Measurements from ENCODE around the gene CHERP. TPM values are rescaled to one million over a fixed set of nuclear protein-coding genes. Genes with fewer than 3 reads are reported as not detected.

CHERP gene
- total and polyA plus RNA-seq, 7 experiments from 2014 or later: 10.4 to 80.7 (median 60.4) TPM

DNA sequence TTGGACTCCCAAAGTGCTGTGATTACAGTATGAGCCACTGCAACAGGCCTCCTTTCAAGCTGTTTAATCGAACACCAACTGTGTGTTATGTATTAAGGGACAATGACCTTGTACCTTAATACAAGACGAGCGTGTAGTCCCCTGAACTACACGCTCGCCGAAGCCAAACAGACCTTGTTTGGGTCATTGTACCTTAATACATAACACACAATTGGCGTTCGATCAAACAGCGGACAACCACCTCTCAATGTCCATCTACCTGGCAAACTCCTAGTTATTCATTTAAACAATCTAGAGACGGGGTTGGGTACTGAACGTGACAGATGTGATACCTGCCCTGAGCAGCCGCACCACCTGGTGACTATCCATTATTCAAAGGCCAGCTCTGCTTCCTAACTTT is 1.3 kb downstream of the CHERP start:
- Mint-ChIP-seq H3K36me3 (peaks cover 0 to 35% (median 8%) of the 10 kb centered on the region in 5 donors), H3K9me3 (no peaks in the 10 kb centered on the region), H3K27ac (peak overlapping the region in 8 of 9 donors; percentile 36 to 93 (median 82)), H3K4me1 (peaks cover 48 to 71% (median 57%) of the 10 kb centered on the region in 7 donors), H3K27me3 (no peaks in the 10 kb centered on the region), H3K4me3 (peak overlapping the region; percentile 82 to 95 (median 92))
- H3K27me3 ChIP-seq (ENCODE audit: control insufficient read depth in 2 of 2, insufficient read depth in 2 of 2, low read length in 2 of 2): no peaks in the 10 kb centered on the region
- H3K4me1 ChIP-seq (ENCODE audit: control insufficient read depth in 2 of 2, insufficient read depth in 2 of 2, low read length in 2 of 2): peaks cover 25 to 39% of the 10 kb centered on the region in 2 donors
- intact Hi-C loops (cut with micrococcal nuclease): loop anchor here (5.0 kb wide), 2 partner anchors 69 to 686 kb away; partner anchors contain the start of genes EPS15L1 (in 1 of the 2) and OCEL1 (in 1 of the 2)
- ChIA-PET POLR2A (interaction anchor here (1.1 to 3.8 kb wide), 4 partner anchors 27 to 86 kb away, joined by 3 to 27 read pairs (median 4); partner anchors contain the start of gene SLC35E1), CTCF (no interaction called here)
- no peak for DNase-seq
- ATAC-seq: no peak
- H3K36me3 ChIP-seq (ENCODE audit: control insufficient read depth in 2 of 3, insufficient read depth in 3 of 3, low read length in 3 of 3): peaks cover 0 to 42% (median 4%) of the 10 kb centered on the region in 3 experiments
- peak overlapping the region; percentile 90 for H3K4me3 ChIP-seq (ENCODE audit: low read length)
- peak overlapping the region; percentile 91 for H3K27ac ChIP-seq (ENCODE audit: low read depth, low read length)
- H3K9me3 ChIP-seq (ENCODE audit: control insufficient read depth in 2 of 3, low read length in 3 of 3): no peaks in the 10 kb centered on the region

DNA sequence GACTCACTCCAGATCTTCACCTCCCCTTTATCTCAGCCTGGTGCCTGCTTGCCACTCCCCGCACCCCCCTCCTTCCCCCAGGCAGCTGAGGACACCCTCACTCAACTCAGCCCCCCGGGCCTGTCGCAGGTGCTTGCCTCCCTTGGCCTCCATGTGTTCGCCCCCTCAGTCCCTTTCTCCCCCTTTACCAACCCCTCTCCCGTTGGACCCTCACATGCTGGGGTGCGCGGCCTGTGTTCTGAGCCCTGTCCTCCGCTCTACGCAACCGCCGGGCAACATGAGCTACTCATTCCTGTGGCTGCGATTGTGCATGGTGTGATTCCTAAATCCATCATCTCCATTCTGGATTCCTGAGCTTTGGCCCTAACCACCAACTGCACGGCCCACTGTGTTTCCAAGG is 5.1 kb downstream of the CHERP start:
- H3K9me3 Mint-ChIP-seq: no peaks in the 10 kb centered on the region

DNA sequence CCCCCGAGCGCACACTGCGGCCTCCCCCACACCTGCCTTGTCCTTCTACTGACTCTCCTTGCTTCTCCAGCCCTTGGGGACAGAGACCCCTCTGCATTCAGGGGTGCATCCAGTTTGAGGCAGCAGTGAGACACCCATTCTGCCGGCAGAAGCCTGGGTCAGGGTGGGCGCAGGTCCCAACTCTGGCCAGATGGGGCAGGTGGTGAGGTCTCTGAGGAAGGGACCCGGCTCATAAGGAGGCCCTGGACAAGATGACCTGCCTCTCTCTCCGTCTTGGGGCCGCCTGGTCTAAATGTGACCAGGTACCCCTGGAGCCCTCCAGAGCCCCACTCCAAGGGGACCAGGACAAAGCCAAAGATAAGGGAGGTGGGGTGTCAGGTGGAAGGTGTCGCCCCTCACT is 6.1 kb downstream of the CHERP start:
- no peaks in the 10 kb centered on the region for H3K9me3 ChIP-seq (ENCODE audit: control insufficient read depth in 2 of 3, low read length in 3 of 3)
- ChIA-PET CTCF (no interaction called here), POLR2A (no interaction called here)
- H3K27me3 ChIP-seq (ENCODE audit: control insufficient read depth in 2 of 2, insufficient read depth in 2 of 2, low read length in 2 of 2): no peaks in the 10 kb centered on the region
- Mint-ChIP-seq H3K27ac (no peak overlapping the region), H3K4me3 (no peak overlapping the region), H3K4me1 (peaks cover 26 to 40% (median 33%) of the 10 kb centered on the region in 7 donors), H3K27me3 (no peaks in the 10 kb centered on the region), H3K36me3 (peaks cover 0 to 36% (median 4%) of the 10 kb centered on the region in 5 donors), H3K9me3 (no peaks in the 10 kb centered on the region)
- H3K36me3 ChIP-seq (ENCODE audit: control insufficient read depth in 2 of 3, insufficient read depth in 3 of 3, low read length in 3 of 3): peaks cover 0 to 84% (median 14%) of the 10 kb centered on the region in 3 experiments
- H3K4me3 ChIP-seq (ENCODE audit: low read length): no peak overlapping the region
- ATAC-seq (no peak), DNase-seq (no peak)
- intact Hi-C loops (cut with micrococcal nuclease): no loop called here
- no peak overlapping the region for H3K27ac ChIP-seq (ENCODE audit: low read depth, low read length)
- H3K4me1 ChIP-seq (ENCODE audit: control insufficient read depth in 2 of 2, insufficient read depth in 2 of 2, low read length in 2 of 2): peaks cover 7 to 19% of the 10 kb centered on the region in 2 donors

More for the DNA sequence above, 5.1 kb downstream of the CHERP start:
- Histone ChIP-seq H3K36me3 (ENCODE audit: control insufficient read depth in 2 of 3, insufficient read depth in 3 of 3, low read length in 3 of 3) (peaks cover 0 to 78% (median 5%) of the 10 kb centered on the region in 3 experiments), H3K9me3 (ENCODE audit: control insufficient read depth in 2 of 3, low read length in 3 of 3) (no peaks in the 10 kb centered on the region), H3K4me1 (ENCODE audit: control insufficient read depth in 2 of 2, insufficient read depth in 2 of 2, low read length in 2 of 2) (peaks cover 13 to 23% of the 10 kb centered on the region in 2 donors), H3K27ac (ENCODE audit: low read depth, low read length) (no peak overlapping the region), H3K27me3 (ENCODE audit: control insufficient read depth in 2 of 2, insufficient read depth in 2 of 2, low read length in 2 of 2) (no peaks in the 10 kb centered on the region), H3K4me3 (ENCODE audit: low read length) (no peak overlapping the region)
- no peak for ATAC-seq
- DNase-seq: no peak
- peak overlapping the region in 1 of 10 donors; percentile 66 for H3K4me3 Mint-ChIP-seq
- H3K27me3 Mint-ChIP-seq: no peaks in the 10 kb centered on the region
- POLR2A ChIA-PET: interaction anchor here (0.9 kb wide), 1 partner anchor 8 kb away, joined by 7 read pairs; no protein-coding TSS in a partner anchor
- intact Hi-C loops (cut with micrococcal nuclease): no loop called here
- CTCF ChIA-PET: no interaction called here
- H3K36me3 Mint-ChIP-seq: peaks cover 0 to 30% (median 7%) of the 10 kb centered on the region in 5 donors
- H3K4me1 Mint-ChIP-seq: peaks cover 32 to 47% (median 38%) of the 10 kb centered on the region in 7 donors
- peak overlapping the region in 1 of 9 donors; percentile 33 for H3K27ac Mint-ChIP-seq

DNA sequence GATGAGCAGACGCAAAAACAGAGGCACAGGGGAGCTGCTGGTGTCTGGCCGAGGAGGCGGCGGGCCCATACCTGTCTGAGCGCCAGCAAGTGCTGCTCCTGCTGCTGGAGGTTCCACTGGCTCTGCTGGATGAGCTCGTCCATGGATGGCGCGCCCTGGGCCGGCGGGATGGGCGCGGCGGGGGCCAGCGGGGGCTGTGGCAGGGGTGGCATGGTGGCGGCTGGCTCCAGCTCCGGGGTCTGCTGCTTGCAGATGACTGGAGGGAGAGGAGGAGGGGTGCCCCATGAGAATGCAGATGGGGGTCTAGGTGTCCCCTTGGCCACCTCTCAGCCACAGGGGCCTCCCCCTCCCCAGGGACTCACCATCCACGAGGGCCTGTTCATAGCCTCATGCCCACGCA is 6.9 kb downstream of the CHERP start:
- Mint-ChIP-seq H3K9me3 (no peaks in the 10 kb centered on the region), H3K27me3 (no peaks in the 10 kb centered on the region), H3K4me1 (peaks cover 24 to 33% (median 30%) of the 10 kb centered on the region in 7 donors), H3K27ac (peak overlapping the region in 1 of 9 donors; percentile 9), H3K4me3 (no peak overlapping the region), H3K36me3 (peaks cover 0 to 37% (median 4%) of the 10 kb centered on the region in 5 donors)
- ATAC-seq (no peak), DNase-seq (no peak)
- Histone ChIP-seq H3K9me3 (ENCODE audit: control insufficient read depth in 2 of 3, low read length in 3 of 3) (no peaks in the 10 kb centered on the region), H3K27me3 (ENCODE audit: control insufficient read depth in 2 of 2, insufficient read depth in 2 of 2, low read length in 2 of 2) (no peaks in the 10 kb centered on the region), H3K4me3 (ENCODE audit: low read length) (no peak overlapping the region), H3K27ac (ENCODE audit: low read depth, low read length) (no peak overlapping the region), H3K4me1 (ENCODE audit: control insufficient read depth in 2 of 2, insufficient read depth in 2 of 2, low read length in 2 of 2) (peaks cover 0 to 11% of the 10 kb centered on the region in 2 donors), H3K36me3 (ENCODE audit: control insufficient read depth in 2 of 3, insufficient read depth in 3 of 3, low read length in 3 of 3) (peaks cover 0 to 92% (median 22%) of the 10 kb centered on the region in 3 experiments)
- CTCF ChIA-PET: no interaction called here
- intact Hi-C loops (cut with micrococcal nuclease): no loop called here
- POLR2A ChIA-PET: no interaction called here

DNA sequence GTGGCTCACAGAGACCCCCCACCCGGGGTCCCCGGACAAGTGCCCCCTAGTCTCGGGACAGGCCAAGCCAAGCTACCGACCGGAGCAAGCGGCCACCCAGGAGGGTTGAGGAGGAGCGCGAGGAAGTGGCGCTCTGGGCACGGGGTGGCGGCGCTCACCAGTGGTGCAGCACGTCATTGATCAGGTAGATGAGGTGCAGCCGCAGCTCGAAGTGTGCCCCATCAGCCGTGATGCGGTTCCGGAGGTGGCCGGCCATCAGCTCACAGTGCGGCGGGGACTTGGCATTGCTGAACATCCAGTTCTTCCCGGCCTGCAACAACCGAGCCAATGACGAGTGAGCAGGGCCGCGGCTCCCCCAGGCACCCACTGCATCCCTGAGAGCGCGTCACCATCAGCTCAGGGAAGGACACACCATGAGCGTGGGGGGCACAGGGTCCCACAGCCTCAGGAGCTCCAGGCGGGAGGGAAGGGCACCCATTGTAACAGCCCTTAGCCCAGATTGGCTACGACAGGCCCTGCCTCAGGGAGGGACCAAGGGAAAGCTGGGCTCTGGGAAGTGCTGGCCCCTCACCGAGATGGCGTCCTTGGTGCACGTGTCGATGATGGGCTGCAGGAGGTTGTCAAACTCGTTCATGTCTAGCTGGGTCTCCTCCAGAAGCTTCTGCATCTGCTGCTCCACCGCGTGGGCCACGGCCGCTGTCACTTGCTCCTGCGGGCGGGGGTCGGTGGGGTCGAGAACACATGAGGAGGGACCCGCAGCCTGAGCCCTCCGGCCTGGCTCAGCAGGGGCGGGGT is 9.6 kb downstream of the CHERP start:
- no peaks in the 10 kb centered on the region for H3K27me3 ChIP-seq (ENCODE audit: control insufficient read depth in 2 of 2, insufficient read depth in 2 of 2, low read length in 2 of 2)
- H3K36me3 Mint-ChIP-seq: peaks cover 0 to 35% (median 10%) of the 10 kb centered on the region in 5 donors
- intact Hi-C loops (cut with micrococcal nuclease): no loop called here
- peaks cover 5 to 8% (median 6%) of the 10 kb centered on the region in 7 donors for H3K4me1 Mint-ChIP-seq
- H3K4me3 ChIP-seq (ENCODE audit: low read length): no peak overlapping the region
- H3K27ac ChIP-seq (ENCODE audit: low read depth, low read length): no peak overlapping the region
- ChIA-PET CTCF (no interaction called here), POLR2A (no interaction called here)
- H3K27me3 Mint-ChIP-seq: no peaks in the 10 kb centered on the region
- H3K9me3 ChIP-seq (ENCODE audit: control insufficient read depth in 2 of 3, low read length in 3 of 3): no peaks in the 10 kb centered on the region
- H3K9me3 Mint-ChIP-seq: no peaks in the 10 kb centered on the region
- DNase-seq: no peak
- H3K4me3 Mint-ChIP-seq: no peak overlapping the region
- ATAC-seq: no peak
- peaks cover 0 to 99% (median 31%) of the 10 kb centered on the region in 3 experiments for H3K36me3 ChIP-seq (ENCODE audit: control insufficient read depth in 2 of 3, insufficient read depth in 3 of 3, low read length in 3 of 3)
- H3K27ac Mint-ChIP-seq: no peak overlapping the region
- H3K4me1 ChIP-seq (ENCODE audit: control insufficient read depth in 2 of 2, insufficient read depth in 2 of 2, low read length in 2 of 2): no peaks in the 10 kb centered on the region

DNA sequence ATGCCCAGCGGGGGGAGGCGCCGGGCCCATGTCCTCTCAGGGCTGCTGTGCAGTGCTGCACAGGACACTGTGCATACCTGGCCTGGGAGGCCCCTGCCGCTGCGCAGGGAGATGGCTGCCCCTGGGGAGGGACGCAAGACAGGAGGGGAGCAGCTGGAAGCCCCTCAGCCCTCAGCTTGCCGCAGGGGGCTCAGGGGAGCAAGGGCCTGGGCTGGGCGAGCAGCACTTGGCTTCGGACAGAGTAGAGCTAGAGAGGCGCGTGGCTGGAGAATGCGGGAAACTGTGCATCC is 10.9 kb downstream of the CHERP start:
- Histone ChIP-seq H3K4me3 (ENCODE audit: low read length) (no peak overlapping the region), H3K9me3 (ENCODE audit: control insufficient read depth in 2 of 3, low read length in 3 of 3) (no peaks in the 10 kb centered on the region), H3K4me1 (ENCODE audit: control insufficient read depth in 2 of 2, insufficient read depth in 2 of 2, low read length in 2 of 2) (no peaks in the 10 kb centered on the region), H3K27ac (ENCODE audit: low read depth, low read length) (no peak overlapping the region), H3K36me3 (ENCODE audit: control insufficient read depth in 2 of 3, insufficient read depth in 3 of 3, low read length in 3 of 3) (peaks cover 8 to 100% (median 28%) of the 10 kb centered on the region in 3 experiments), H3K27me3 (ENCODE audit: control insufficient read depth in 2 of 2, insufficient read depth in 2 of 2, low read length in 2 of 2) (no peaks in the 10 kb centered on the region)
- Mint-ChIP-seq H3K36me3 (peaks cover 0 to 33% (median 11%) of the 10 kb centered on the region in 5 donors), H3K9me3 (no peaks in the 10 kb centered on the region), H3K27me3 (no peaks in the 10 kb centered on the region), H3K4me1 (peaks cover 0 to 3% (median 0%) of the 10 kb centered on the region in 7 donors), H3K27ac (peak overlapping the region in 3 of 9 donors; percentile 42 to 59 (median 43)), H3K4me3 (no peak overlapping the region)
- ChIA-PET POLR2A (no interaction called here), CTCF (no interaction called here)
- intact Hi-C loops (cut with micrococcal nuclease): no loop called here
- no peak for DNase-seq
- no peak for ATAC-seq

Measured in naive thymus-derived CD4-positive, alpha-beta T cell (primary cell).